NK-92 (cell line): ENCODE measurements around the gene SPRN.
"Not testable (repeated sequence)": the region's sequence is repeated elsewhere in the genome, so short reads cannot be mapped to it uniquely, and the experiment has no call there.

Experiments
- DNase-seq: peaks from one replicate; lab custom pipeline; 2025; ENCODE audit not compliant: unreplicated experiment; lab: John Stamatoyannopoulos, UW

The SPRN gene

GRCh38 chr10:133457100-133457841 is 32.8 kb upstream of the SPRN start:
- no peak for DNase-seq

- DNase-seq = no peak
These were observed 31.9 kb upstream of the SPRN start for GRCh38 chr10:133456041-133456951.

GRCh38 chr10:133455611-133456031 is 31.2 kb upstream of the SPRN start:
- DNase-seq = no peak

- no peak for DNase-seq
These were observed 30.8 kb upstream of the SPRN start for GRCh38 chr10:133455196-133455595.

GRCh38 chr10:133454204-133454893 is 29.9 kb upstream of the SPRN start:
- no peak for DNase-seq

GRCh38 chr10:133453516-133454203 is 29.2 kb upstream of the SPRN start, which contains the start of gene SCART1:
SCART1 (plus strand) TSS chr10:133453945; CDS start chr10:133453998, 53 bp downstream.
- no peak for DNase-seq

GRCh38 chr10:133452453-133452852 is 28.0 kb upstream of the SPRN start:
- no peak for DNase-seq

GRCh38 chr10:133451346-133451745 is 26.9 kb upstream of the SPRN start:
- DNase-seq = no peak

GRCh38 chr10:133448120-133448519 is 23.7 kb upstream of the SPRN start:
- DNase-seq = no peak

- no peak for DNase-seq
These were observed 22.6 kb upstream of the SPRN start for GRCh38 chr10:133446979-133447378.

GRCh38 chr10:133445751-133446708 is 21.6 kb upstream of the SPRN start:
- no peak for DNase-seq

GRCh38 chr10:133445268-133445732 is 20.9 kb upstream of the SPRN start:
- DNase-seq = no peak

- no peak for DNase-seq
These were observed 20.2 kb upstream of the SPRN start for GRCh38 chr10:133444342-133445267.

- no peak for DNase-seq
These were observed 18.8 kb upstream of the SPRN start for GRCh38 chr10:133442967-133443924.

GRCh38 chr10:133442191-133442966 is 18.0 kb upstream of the SPRN start:
- no peak for DNase-seq

- DNase-seq = no peak
These were observed 17.4 kb upstream of the SPRN start for GRCh38 chr10:133441780-133442179.

GRCh38 chr10:133441356-133441755 is 16.9 kb upstream of the SPRN start:
- DNase-seq = not testable (repeated sequence)
